Activated T-helper 2 cell treated with anti-CD3 and anti-CD28 coated beads, Interferon-gamma antibody, Interleukin-2, Interleukin-4, amounts not matched to agents 10 μg/mL and 5 μg/mL and 100 μg/mL, durations not matched to agents 14 hours and 24 hours and 36 hours (primary cell): ENCODE measurements around the gene C17orf78. TPM values are rescaled to one million over a fixed set of nuclear protein-coding genes. Genes with fewer than 3 reads are reported as not detected.
A peak's percentile ranks its signal among the peaks of the same experiment; 100 is the strongest.
"Not testable (repeated sequence)": the region's sequence is repeated elsewhere in the genome, so short reads cannot be mapped to it uniquely, and the experiment has no call there.

Experiments used
- DNase-seq: peaks from one replicate; pipeline ENCODE4 v3.0.0; 2021; ENCODE audit warnings: low spot score
- H3K27ac Mint-ChIP-seq: one replicate; pipeline ENCODE4 v1.8.0; 2021; ENCODE audit warnings: mixed read lengths
- H3K27me3 Mint-ChIP-seq: one replicate; pipeline ENCODE4 v1.8.0; 2021; ENCODE audit warnings: low read depth, mixed read lengths
- H3K36me3 Mint-ChIP-seq: one replicate; pipeline ENCODE4 v1.8.0; 2021; ENCODE audit warnings: low read depth, mixed read lengths
- H3K4me1 Mint-ChIP-seq: one replicate; pipeline ENCODE4 v1.8.0; 2021; ENCODE audit warnings: low read depth, mixed read lengths
- H3K4me3 Mint-ChIP-seq: one replicate; pipeline ENCODE4 v1.8.0; 2021; ENCODE audit warnings: low read depth, mild to moderate bottlenecking, moderate library complexity, mixed read lengths
- H3K9me3 Mint-ChIP-seq: one replicate; pipeline ENCODE4 v1.8.0; 2021; ENCODE audit warnings: mixed read lengths
- intact Hi-C: fragments of 100-400 bp; cut with micrococcal nuclease; formaldehyde crosslinking; loops from one replicate; pipeline ENCODE4 v1.15.1; 2023
- total RNA-seq: library from RNA; stranded (reverse); gene quantifications from 2 replicates; pipeline ENCODE4 v1.2.3, GENCODE V29; 2022

Gene C17orf78
- total RNA-seq, 1 donor from 2014 or later = not detected

- Mint-ChIP-seq H3K36me3 (no peaks in the 10 kb centered on the region), H3K27me3 (no peaks in the 10 kb centered on the region), H3K27ac (no peak overlapping the region), H3K9me3 (no peaks in the 10 kb centered on the region), H3K4me3 (no peak overlapping the region), H3K4me1 (peaks cover 26% of the 10 kb centered on the region)
- DNase-seq = no peak
- intact Hi-C loops = loop anchor here (5.0 kb wide), 1 partner anchor 35 kb away; no protein-coding TSS in a partner anchor
Observed at GRCh38 chr17:37392024-37392590, 16.3 kb downstream of the C17orf78 start.

GRCh38 chr17:37393352-37393751 is 17.6 kb downstream of the C17orf78 start:
- H3K4me3 Mint-ChIP-seq = no peak overlapping the region
- H3K9me3 Mint-ChIP-seq = no peaks in the 10 kb centered on the region
- H3K27me3 Mint-ChIP-seq = no peaks in the 10 kb centered on the region
- H3K4me1 Mint-ChIP-seq = peaks cover 30% of the 10 kb centered on the region
- H3K36me3 Mint-ChIP-seq = no peaks in the 10 kb centered on the region
- no peak overlapping the region for H3K27ac Mint-ChIP-seq
- intact Hi-C loops = loop anchor here (5.0 kb wide), 1 partner anchor 36 kb away; no protein-coding TSS in a partner anchor
- DNase-seq = no peak

- Mint-ChIP-seq H3K36me3 (peaks cover 23% of the 10 kb centered on the region), H3K27ac (no peak overlapping the region), H3K9me3 (no peaks in the 10 kb centered on the region), H3K27me3 (no peaks in the 10 kb centered on the region), H3K4me1 (peaks cover 26% of the 10 kb centered on the region), H3K4me3 (no peak overlapping the region)
- intact Hi-C loops = no loop called here
- DNase-seq = no peak
Observed at GRCh38 chr17:37399265-37399803, 23.5 kb downstream of the C17orf78 start.

- H3K27me3 Mint-ChIP-seq = no peaks in the 10 kb centered on the region
Observed at GRCh38 chr17:37400505-37400904, 24.7 kb downstream of the C17orf78 start.

GRCh38 chr17:37405522-37405921 is 29.7 kb downstream of the C17orf78 start:
- H3K36me3 Mint-ChIP-seq = peaks cover 51% of the 10 kb centered on the region
- not testable (repeated sequence) for H3K27ac Mint-ChIP-seq, DNase-seq, H3K27me3 Mint-ChIP-seq, H3K9me3 Mint-ChIP-seq
- peaks cover 37% of the 10 kb centered on the region for H3K4me1 Mint-ChIP-seq
- intact Hi-C loops = loop anchor here (10.0 kb wide), 2 partner anchors 199 to 1319 kb away; partner anchors contain the start of gene SYNRG
- H3K4me3 Mint-ChIP-seq = peak overlapping the region; percentile 97

More at GRCh38 chr17:37400505-37400904, 24.7 kb downstream of the C17orf78 start:
- intact Hi-C loops = loop anchor here (10.0 kb wide), 2 partner anchors 204 to 1324 kb away; partner anchors contain the start of gene SYNRG
- Mint-ChIP-seq H3K4me1 (peaks cover 34% of the 10 kb centered on the region), H3K9me3 (no peaks in the 10 kb centered on the region), H3K4me3 (no peak overlapping the region), H3K27ac (no peak overlapping the region), H3K36me3 (peaks cover 30% of the 10 kb centered on the region)
- DNase-seq = no peak

- no peak for DNase-seq
- Mint-ChIP-seq H3K4me3 (peak overlapping the region; percentile 97), H3K27ac (peak overlapping the region; percentile 92), H3K4me1 (peaks cover 42% of the 10 kb centered on the region), H3K9me3 (no peaks in the 10 kb centered on the region), H3K36me3 (peaks cover 57% of the 10 kb centered on the region), H3K27me3 (no peaks in the 10 kb centered on the region)
- intact Hi-C loops = loop anchor here (2.0 to 10.0 kb wide), 3 partner anchors 85 to 1319 kb away; partner anchors contain the start of gene SYNRG
Observed at GRCh38 chr17:37405955-37406634, 30.3 kb downstream of the C17orf78 start.

GRCh38 chr17:37406635-37407461 is 31.1 kb downstream of the C17orf78 start, which contains the start of the genes ACACA and TADA2A:
ACACA (minus strand) TSS chr17:37406836; CDS start chr17:37406299, 537 bp downstream.
TADA2A (plus strand) TSS chr17:37406886; CDS start chr17:37411366, 4,480 bp downstream.
- peaks cover 61% of the 10 kb centered on the region for H3K36me3 Mint-ChIP-seq
- H3K4me1 Mint-ChIP-seq = peaks cover 42% of the 10 kb centered on the region
- H3K27me3 Mint-ChIP-seq = no peaks in the 10 kb centered on the region
- peak within 1 kb of the TSS; percentile 94 for H3K27ac Mint-ChIP-seq
- intact Hi-C loops = loop anchor here (2.0 to 10.0 kb wide), 3 partner anchors 84 to 1318 kb away; partner anchors contain the start of gene SYNRG
- H3K4me3 Mint-ChIP-seq = peak within 1 kb of the TSS; percentile 97
- H3K9me3 Mint-ChIP-seq = no peaks in the 10 kb centered on the region
- DNase-seq = peak; percentile 74

- not testable (repeated sequence) for H3K27me3 Mint-ChIP-seq, DNase-seq, H3K9me3 Mint-ChIP-seq
- Mint-ChIP-seq H3K27ac (peak overlapping the region; percentile 94), H3K36me3 (peaks cover 66% of the 10 kb centered on the region), H3K4me3 (peak overlapping the region; percentile 95), H3K4me1 (peaks cover 37% of the 10 kb centered on the region)
- intact Hi-C loops = loop anchor here (10.0 kb wide), 2 partner anchors 197 to 1317 kb away; partner anchors contain the start of gene SYNRG
Observed at GRCh38 chr17:37408145-37408479, 32.3 kb downstream of the C17orf78 start.

- no peak for DNase-seq
- Mint-ChIP-seq H3K27ac (no peak overlapping the region), H3K27me3 (no peaks in the 10 kb centered on the region), H3K9me3 (no peaks in the 10 kb centered on the region), H3K4me1 (peaks cover 21% of the 10 kb centered on the region), H3K4me3 (no peak overlapping the region), H3K36me3 (peaks cover 67% of the 10 kb centered on the region)
- intact Hi-C loops = no loop called here
Observed at GRCh38 chr17:37410357-37410756, 34.6 kb downstream of the C17orf78 start.

- Mint-ChIP-seq H3K9me3 (no peaks in the 10 kb centered on the region), H3K4me1 (peaks cover 12% of the 10 kb centered on the region), H3K27me3 (no peaks in the 10 kb centered on the region), H3K27ac (no peak overlapping the region), H3K36me3 (peaks cover 63% of the 10 kb centered on the region), H3K4me3 (no peak overlapping the region)
- no peak for DNase-seq
- intact Hi-C loops = no loop called here
Observed at GRCh38 chr17:37413875-37414519, 38.2 kb downstream of the C17orf78 start.

- H3K9me3 Mint-ChIP-seq = no peaks in the 10 kb centered on the region
- no peak for DNase-seq
- H3K36me3 Mint-ChIP-seq = peaks cover 50% of the 10 kb centered on the region
- H3K4me1 Mint-ChIP-seq = peaks cover 4% of the 10 kb centered on the region
- H3K27me3 Mint-ChIP-seq = no peaks in the 10 kb centered on the region
- no peak overlapping the region for H3K4me3 Mint-ChIP-seq
- H3K27ac Mint-ChIP-seq = no peak overlapping the region
- intact Hi-C loops = no loop called here
Observed at GRCh38 chr17:37417852-37418251, 42.1 kb downstream of the C17orf78 start.
